Naive thymus-derived CD8-positive, alpha-beta T cell (primary cell): ENCODE data around the gene LSM14A. TPM values are rescaled to one million over a fixed set of nuclear protein-coding genes. Genes with fewer than 3 reads are reported as not detected.

Experiments
- ATAC-seq, 2 donors: fragments of 150-1000 bp; cut with Tn5 transposase in 1 of 2; sonication (Bioruptor Pico), chemical (Tn5 transposase) in 1 of 2; 1 replicate in 1 of 2; 2 replicates in 1 of 2; pipeline ENCODE4 v1.10.0; 2021; ENCODE audit warnings: mild to moderate bottlenecking in 2 of 2, moderate library complexity in 2 of 2
- POLR2A ChIA-PET: fragments of 350-600 bp; sonication (Branson Sonifier 250); formaldehyde crosslinking; loops from one replicate; lab custom pipeline; 2021; ENCODE audit warnings: antibody characterized with exemption; lab: Charles Lee
- DNase-seq, 10 donors: peaks; one replicate each; pipeline versions ENCODE4 v3.0.0 to v3.0.0-alpha.2; 2020 to 2022
- H3K27ac Mint-ChIP-seq, 10 donors: one replicate each; pipeline ENCODE4 v1.8.0; 2020 to 2022; ENCODE audit warnings: mild to moderate bottlenecking in 10 of 10, mixed read lengths in 10 of 10, moderate library complexity in 4 of 10, inconsistent platforms in 1 of 10
- H3K27me3 Mint-ChIP-seq, 5 donors: one replicate each; pipeline ENCODE4 v1.8.0; 2021 to 2022; ENCODE audit warnings: mixed read lengths in 5 of 5
- H3K36me3 Mint-ChIP-seq, 3 donors: one replicate each; pipeline ENCODE4 v1.8.0; 2020 to 2022; ENCODE audit warnings: mixed read lengths in 3 of 3, mild to moderate bottlenecking in 2 of 3, inconsistent platforms in 1 of 3
- H3K4me1 Mint-ChIP-seq, 4 donors: one replicate each; pipeline ENCODE4 v1.8.0; 2021 to 2022; ENCODE audit warnings: mixed read lengths in 4 of 4
- H3K4me3 Mint-ChIP-seq, 10 donors: one replicate each; pipeline ENCODE4 v1.8.0; 2020 to 2022; ENCODE audit warnings: mild to moderate bottlenecking in 10 of 10, mixed read lengths in 10 of 10, moderate library complexity in 6 of 10, inconsistent platforms in 1 of 10
- H3K9me3 Mint-ChIP-seq, 9 donors: one replicate each; pipeline ENCODE4 v1.8.0; 2020 to 2022; ENCODE audit warnings: mixed read lengths in 9 of 9, mild to moderate bottlenecking in 3 of 9, inconsistent platforms in 1 of 9, moderate library complexity in 1 of 9
- polyA plus RNA-seq, 3 donors: library from polyadenylated mRNA; unstranded; fragments of 300-500 nt; fragmentation: Illumina TruSeq; gene quantifications; one replicate each; pipeline ENCODE4 v1.2.3, GENCODE V29; 2021
- total RNA-seq, 8 experiments: library from RNA in 2 of 8; stranded (reverse) in 2 of 8; gene quantifications; one replicate each; pipeline ENCODE4 v1.2.3 and lab custom pipeline; 2021 to 2026

Gene LSM14A
- total and polyA plus RNA-seq, 5 experiments from 2014 or later, result 163 to 209 (median 193) TPM

- peaks cover 0 to 53% (median 7%) of the 10 kb centered on the region in 3 donors for H3K36me3 Mint-ChIP-seq
- no peaks in the 10 kb centered on the region for H3K27me3 Mint-ChIP-seq
- no peak for ATAC-seq
- POLR2A ChIA-PET, result interaction anchor here (3.0 kb wide), 1 partner anchor 9 kb away, joined by 12 read pairs; the partner anchor contains the start of gene LSM14A
- peaks cover 43 to 93% (median 85%) of the 10 kb centered on the region in 4 donors for H3K4me1 Mint-ChIP-seq
- H3K9me3 Mint-ChIP-seq, result no peaks in the 10 kb centered on the region
- DNase-seq, result no peak
- peak overlapping the region in 7 of 10 donors; percentile 11 to 70 (median 46) for H3K27ac Mint-ChIP-seq
- H3K4me3 Mint-ChIP-seq, result peak overlapping the region in 9 of 10 donors; percentile 16 to 66 (median 42)
These were observed 9.0 kb downstream of the LSM14A start for GRCh38 chr19:34181111-34181864.

- H3K4me3 Mint-ChIP-seq, result peak overlapping the region in 7 of 10 donors; percentile 16 to 66 (median 41)
- POLR2A ChIA-PET, result interaction anchor here (3.0 kb wide), 1 partner anchor 10 kb away, joined by 12 read pairs; the partner anchor contains the start of gene LSM14A
- H3K27ac Mint-ChIP-seq, result peak overlapping the region in 3 of 10 donors; percentile 39 to 53 (median 46)
- ATAC-seq (no peak), DNase-seq (no peak)
- no peaks in the 10 kb centered on the region for H3K27me3 Mint-ChIP-seq
- peaks cover 43 to 90% (median 83%) of the 10 kb centered on the region in 4 donors for H3K4me1 Mint-ChIP-seq
- peaks cover 0 to 48% (median 7%) of the 10 kb centered on the region in 3 donors for H3K36me3 Mint-ChIP-seq
- H3K9me3 Mint-ChIP-seq, result no peaks in the 10 kb centered on the region
These were observed 9.8 kb downstream of the LSM14A start for GRCh38 chr19:34182125-34182524.

DNA sequence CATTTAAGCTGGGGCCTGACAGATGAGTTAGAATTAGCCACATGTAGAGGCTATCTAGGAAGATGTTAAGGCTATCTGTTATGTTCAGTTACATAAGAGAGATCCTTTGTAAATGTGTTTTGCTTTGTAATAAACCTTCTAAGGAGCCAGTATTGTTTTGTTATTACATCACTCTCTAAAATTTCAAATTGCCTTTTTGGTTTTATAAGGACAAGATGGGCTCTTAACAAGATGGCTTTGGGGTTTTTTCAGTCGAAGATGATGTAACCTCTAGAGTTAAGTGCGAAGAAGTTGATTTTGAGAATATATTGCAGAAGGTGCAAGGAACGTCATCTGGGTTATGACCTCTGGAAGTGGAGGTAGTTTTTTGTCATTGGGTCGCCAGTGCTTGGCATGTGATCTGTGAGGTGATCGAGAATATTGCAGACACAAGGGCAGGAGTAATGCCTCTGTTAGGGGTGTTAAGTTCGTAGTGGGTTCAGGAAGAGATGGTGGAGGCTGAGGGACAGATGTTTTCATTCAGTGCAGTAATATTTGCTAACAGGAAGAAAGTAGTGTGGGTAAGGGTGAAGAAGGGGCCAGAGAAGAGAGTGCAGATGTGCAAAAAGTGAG lies 12.7 kb downstream of the LSM14A start:
- H3K4me1 Mint-ChIP-seq, result peaks cover 41 to 91% (median 84%) of the 10 kb centered on the region in 4 donors
- no peaks in the 10 kb centered on the region for H3K27me3 Mint-ChIP-seq
- peak overlapping the region; percentile 9 to 83 (median 66) for H3K4me3 Mint-ChIP-seq
- peak; percentile 31 to 56 for ATAC-seq
- peaks cover 0 to 37% (median 5%) of the 10 kb centered on the region in 3 donors for H3K36me3 Mint-ChIP-seq
- no peaks in the 10 kb centered on the region for H3K9me3 Mint-ChIP-seq
- POLR2A ChIA-PET, result interaction anchor here (2.6 kb wide), 1 partner anchor 13 kb away, joined by 9 read pairs; the partner anchor contains the start of gene LSM14A
- H3K27ac Mint-ChIP-seq, result peak overlapping the region; percentile 0 to 81 (median 49)
- no peak for DNase-seq

- Mint-ChIP-seq H3K27ac (peak overlapping the region; percentile 3 to 76 (median 53)), H3K36me3 (peaks cover 0 to 25% (median 4%) of the 10 kb centered on the region in 3 donors), H3K27me3 (no peaks in the 10 kb centered on the region), H3K9me3 (no peaks in the 10 kb centered on the region), H3K4me3 (peak overlapping the region in 9 of 10 donors; percentile 33 to 83 (median 68)), H3K4me1 (peaks cover 36 to 91% (median 84%) of the 10 kb centered on the region in 4 donors)
- DNase-seq (no peak), ATAC-seq (no peak)
- POLR2A ChIA-PET, result interaction anchor here (2.6 kb wide), 1 partner anchor 14 kb away, joined by 9 read pairs; the partner anchor contains the start of gene LSM14A
These were observed 13.9 kb downstream of the LSM14A start for GRCh38 chr19:34186205-34186604.

GRCh38 chr19:34187011-34187410 lies 14.7 kb downstream of the LSM14A start:
- H3K36me3 Mint-ChIP-seq, result peaks cover 0 to 22% (median 3%) of the 10 kb centered on the region in 3 donors
- DNase-seq (no peak), ATAC-seq (no peak)
- no peaks in the 10 kb centered on the region for H3K9me3 Mint-ChIP-seq
- peaks cover 35 to 91% (median 84%) of the 10 kb centered on the region in 4 donors for H3K4me1 Mint-ChIP-seq
- H3K4me3 Mint-ChIP-seq, result peak overlapping the region in 5 of 10 donors; percentile 9 to 83 (median 39)
- POLR2A ChIA-PET, result interaction anchor here (2.6 kb wide), 1 partner anchor 15 kb away, joined by 9 read pairs; the partner anchor contains the start of gene LSM14A
- H3K27me3 Mint-ChIP-seq, result no peaks in the 10 kb centered on the region
- peak overlapping the region in 2 of 10 donors; percentile 29 to 61 for H3K27ac Mint-ChIP-seq

- H3K9me3 Mint-ChIP-seq, result no peaks in the 10 kb centered on the region
- H3K36me3 Mint-ChIP-seq, result peaks cover 0 to 16% (median 2%) of the 10 kb centered on the region in 3 donors
- DNase-seq (no peak), ATAC-seq (no peak)
- POLR2A ChIA-PET, result interaction anchor here (0.5 to 1.2 kb wide), 2 partner anchors 16 to 148 kb away, joined by 3 to 9 read pairs; partner anchors contain the start of gene LSM14A
- no peaks in the 10 kb centered on the region for H3K27me3 Mint-ChIP-seq
- H3K27ac Mint-ChIP-seq, result peak overlapping the region in 6 of 10 donors; percentile 11 to 73 (median 46)
- peaks cover 29 to 89% (median 74%) of the 10 kb centered on the region in 4 donors for H3K4me1 Mint-ChIP-seq
- H3K4me3 Mint-ChIP-seq, result peak overlapping the region in 7 of 10 donors; percentile 18 to 78 (median 34)
These were observed 16.1 kb downstream of the LSM14A start for GRCh38 chr19:34188408-34188807.

DNA sequence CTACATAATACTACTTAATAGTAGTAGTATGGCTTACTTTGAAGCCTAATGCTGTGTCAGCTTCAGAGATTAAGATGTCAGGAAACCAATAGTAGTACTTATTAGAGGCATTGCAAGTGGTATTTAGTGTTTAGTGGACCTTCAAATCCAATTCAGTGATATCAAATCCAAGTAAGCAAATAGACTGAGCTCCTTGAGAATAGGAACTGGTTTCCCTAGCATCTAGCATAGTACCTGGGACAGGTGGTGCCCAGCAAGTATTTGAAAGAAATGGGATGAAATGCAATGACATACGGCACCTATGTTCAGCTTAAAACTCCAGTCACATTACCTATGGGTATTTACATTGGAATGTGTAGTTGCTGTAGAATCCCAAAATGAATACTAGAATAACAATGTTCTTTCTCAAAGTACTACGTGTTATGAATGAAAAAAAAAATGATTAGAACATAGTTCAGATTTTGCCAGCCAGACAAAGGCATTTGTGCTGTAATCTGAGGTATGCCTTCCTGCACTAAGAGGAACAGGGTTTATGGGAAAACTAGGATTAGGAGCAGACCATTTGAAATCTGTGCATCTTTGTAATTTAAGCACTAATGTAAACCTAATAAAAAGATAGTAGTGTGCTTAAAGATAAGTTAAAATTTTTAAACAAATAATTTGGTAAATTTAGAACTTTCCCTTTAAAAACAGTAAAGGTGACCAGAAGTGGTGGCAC lies 17.1 kb downstream of the LSM14A start:
- H3K27me3 Mint-ChIP-seq, result no peaks in the 10 kb centered on the region
- H3K27ac Mint-ChIP-seq, result peak overlapping the region in 2 of 10 donors; percentile 23 to 60
- peaks cover 32 to 91% (median 76%) of the 10 kb centered on the region in 4 donors for H3K4me1 Mint-ChIP-seq
- no peaks in the 10 kb centered on the region for H3K9me3 Mint-ChIP-seq
- peaks cover 0 to 24% (median 2%) of the 10 kb centered on the region in 3 donors for H3K36me3 Mint-ChIP-seq
- ATAC-seq (no peak), DNase-seq (no peak)
- H3K4me3 Mint-ChIP-seq, result peak overlapping the region in 4 of 10 donors; percentile 21 to 59 (median 38)
- POLR2A ChIA-PET, result no interaction called here

DNA sequence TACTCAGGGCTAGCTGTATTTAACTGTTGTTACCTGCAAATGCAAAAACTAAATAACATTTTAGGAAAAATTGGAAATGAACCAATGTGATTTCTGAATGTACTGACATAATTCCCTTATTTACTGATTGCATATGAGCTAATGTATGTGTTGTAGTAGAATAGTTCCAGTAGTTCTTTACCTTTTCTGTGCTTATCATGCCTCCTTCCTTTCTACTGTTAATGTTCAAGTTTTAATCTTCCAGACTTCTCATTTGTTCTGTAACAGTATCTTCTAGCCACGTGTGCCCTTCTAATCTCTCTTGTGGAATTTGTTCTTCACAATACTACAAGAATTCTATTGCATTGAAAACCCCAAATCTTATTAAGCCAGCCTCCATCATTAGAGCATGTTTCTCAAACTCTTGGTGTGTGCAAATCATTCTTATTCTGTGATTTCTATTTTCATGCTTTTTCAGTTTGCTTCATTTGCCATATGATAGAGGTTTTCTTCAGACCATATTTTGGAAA lies 17.7 kb downstream of the LSM14A start:
- Mint-ChIP-seq H3K27me3 (no peaks in the 10 kb centered on the region), H3K4me3 (peak overlapping the region; percentile 4 to 76 (median 31)), H3K9me3 (no peaks in the 10 kb centered on the region), H3K4me1 (peaks cover 30 to 88% (median 72%) of the 10 kb centered on the region in 4 donors), H3K27ac (peak overlapping the region in 8 of 10 donors; percentile 0 to 65 (median 18)), H3K36me3 (peaks cover 0 to 30% (median 2%) of the 10 kb centered on the region in 3 donors)
- POLR2A ChIA-PET, result no interaction called here
- ATAC-seq (no peak), DNase-seq (no peak)

- POLR2A ChIA-PET, result interaction anchor here (0.6 to 0.9 kb wide), 2 partner anchors 18 to 124 kb away, joined by 3 to 5 read pairs; no protein-coding TSS in a partner anchor
- Mint-ChIP-seq H3K27me3 (no peaks in the 10 kb centered on the region), H3K9me3 (no peaks in the 10 kb centered on the region), H3K4me3 (peak overlapping the region in 6 of 10 donors; percentile 3 to 55 (median 26)), H3K4me1 (peaks cover 23 to 75% (median 57%) of the 10 kb centered on the region in 4 donors), H3K36me3 (peaks cover 0 to 38% (median 5%) of the 10 kb centered on the region in 3 donors), H3K27ac (peak overlapping the region; percentile 29 to 86 (median 70))
- ATAC-seq (no peak), DNase-seq (no peak)
These were observed 19.2 kb downstream of the LSM14A start for GRCh38 chr19:34191355-34191962.

- Mint-ChIP-seq H3K4me1 (peaks cover 17 to 58% (median 46%) of the 10 kb centered on the region in 4 donors), H3K4me3 (peak overlapping the region in 1 of 10 donors; percentile 7), H3K27ac (peak overlapping the region in 7 of 10 donors; percentile 13 to 63 (median 48)), H3K36me3 (peaks cover 0 to 53% (median 5%) of the 10 kb centered on the region in 3 donors), H3K9me3 (no peaks in the 10 kb centered on the region), H3K27me3 (no peaks in the 10 kb centered on the region)
- POLR2A ChIA-PET, result interaction anchor here (0.6 kb wide), 1 partner anchor 114 kb away, joined by 4 read pairs; no protein-coding TSS in a partner anchor
- ATAC-seq (no peak), DNase-seq (no peak)
These were observed 21.1 kb downstream of the LSM14A start for GRCh38 chr19:34193439-34193838.

DNA sequence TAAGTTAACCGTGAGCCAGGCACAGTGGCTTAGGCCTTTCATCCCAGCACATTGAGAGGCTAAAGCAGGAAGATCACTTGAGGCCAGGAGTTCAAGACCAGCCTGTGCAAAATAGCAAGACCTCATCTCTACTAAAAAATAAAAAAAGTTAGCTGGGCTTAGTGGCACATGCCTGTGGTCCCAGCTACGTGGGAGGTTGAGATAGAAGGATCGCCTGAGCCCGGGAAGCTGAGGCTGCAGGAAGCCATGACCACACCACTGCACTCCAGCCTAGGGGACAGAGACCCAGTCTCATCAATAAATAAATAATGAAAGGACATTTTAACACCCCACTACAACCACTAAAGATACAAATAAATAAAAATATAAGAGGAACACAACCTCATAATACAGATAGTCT lies 21.6 kb downstream of the LSM14A start:
- no peak for DNase-seq
- POLR2A ChIA-PET, result interaction anchor here (1.7 kb wide), 1 partner anchor 11 kb away, joined by 11 read pairs; no protein-coding TSS in a partner anchor
- peaks cover 15 to 54% (median 42%) of the 10 kb centered on the region in 4 donors for H3K4me1 Mint-ChIP-seq
- peaks cover 0 to 56% (median 5%) of the 10 kb centered on the region in 3 donors for H3K36me3 Mint-ChIP-seq
- ATAC-seq, result no peak
- no peak overlapping the region for H3K4me3 Mint-ChIP-seq
- H3K27me3 Mint-ChIP-seq, result no peaks in the 10 kb centered on the region
- peak overlapping the region in 8 of 10 donors; percentile 13 to 64 (median 48) for H3K27ac Mint-ChIP-seq
- no peaks in the 10 kb centered on the region for H3K9me3 Mint-ChIP-seq
